Loucy (cell line): ENCODE results near the gene GPHN.
"Not testable (repeated sequence)": the region's sequence is repeated elsewhere in the genome, so short reads cannot be mapped to it uniquely, and the experiment has no call there.

Source experiments
- H2AFZ ChIP-seq: fragments of 200-600 bp; sonication (generic); 2 replicates; pipeline ENCODE4 v1.6.0; 2016; ENCODE audit warnings: antibody characterized with exemption, mild to moderate bottlenecking, low read length, moderate library complexity
- H3F3A ChIP-seq: fragments of 200-600 bp; 2 replicates; pipeline ENCODE4 v1.6.0; 2016; ENCODE audit warnings: antibody characterized with exemption, low read depth, mild to moderate bottlenecking
- H3K27me3 ChIP-seq: fragments of 200-600 bp; sonication (generic); 2 replicates; pipeline ENCODE4 v1.6.1; 2014; ENCODE audit warnings: low read length, mild to moderate bottlenecking; ENCODE audit not compliant: insufficient read depth, poor library complexity, severe bottlenecking
- H3K36me3 ChIP-seq: fragments of 200-600 bp; sonication (generic); 2 replicates; pipeline ENCODE4 v1.6.1; 2016; ENCODE audit warnings: low read length; ENCODE audit not compliant: insufficient read depth
- H3K4me1 ChIP-seq: fragments of 200-600 bp; sonication (generic); 2 replicates; pipeline ENCODE4 v1.5.1; 2014; ENCODE audit warnings: low read length, mild to moderate bottlenecking; ENCODE audit not compliant: insufficient read depth, poor library complexity, severe bottlenecking
- H3K4me2 ChIP-seq: fragments of 200-600 bp; sonication (generic); 2 replicates; pipeline ENCODE4 v1.6.0; 2014; ENCODE audit warnings: antibody characterized with exemption, low read length, low read depth, mild to moderate bottlenecking; ENCODE audit not compliant: poor library complexity, severe bottlenecking
- H3K4me3 ChIP-seq: fragments of 200-600 bp; sonication (generic); 2 replicates; pipeline ENCODE4 v1.5.1; 2014; ENCODE audit warnings: low read length, mild to moderate bottlenecking, mixed read lengths; ENCODE audit not compliant: poor library complexity, severe bottlenecking
- H3K79me2 ChIP-seq: fragments of 200-600 bp; sonication (generic); 2 replicates; pipeline ENCODE4 v1.6.1; 2014; ENCODE audit warnings: low read length; ENCODE audit not compliant: insufficient read depth
- H3K9ac ChIP-seq: fragments of 200-600 bp; sonication (generic); 2 replicates; pipeline ENCODE4 v1.6.0; 2014; ENCODE audit warnings: mild to moderate bottlenecking, low read depth, low read length, moderate library complexity; ENCODE audit not compliant: poor library complexity, severe bottlenecking
- H3K9me2 ChIP-seq: fragments of 200-600 bp; sonication (generic); replicated peaks from 2 replicates; pipeline ENCODE4 v1.6.1; 2016; ENCODE audit warnings: low read depth, low read length, mixed read lengths
- H3K9me3 ChIP-seq: fragments of 200-600 bp; sonication (generic); 2 replicates; pipeline ENCODE4 v1.6.1; 2014; ENCODE audit warnings: mild to moderate bottlenecking, antibody characterized with exemption, low read length, low read depth; ENCODE audit not compliant: insufficient read depth
- H4K20me1 ChIP-seq: fragments of 200-600 bp; sonication (generic); 2 replicates; pipeline ENCODE4 v1.6.0; 2014; ENCODE audit warnings: antibody characterized with exemption, low read length, mild to moderate bottlenecking; ENCODE audit not compliant: insufficient read depth, poor library complexity, severe bottlenecking
- CTCF ChIP-seq: fragments of 200-600 bp; sonication (generic); conservative IDR thresholded peaks from 2 replicates; pipeline ENCODE4 v1.5.1; 2014; ENCODE audit warnings: mild to moderate bottlenecking, antibody characterized with exemption, low read length
- EZH2phosphoT487 ChIP-seq: fragments of 200-600 bp; IDR thresholded peaks from 2 replicates; pipeline ENCODE4 v1.6.1; 2018; ENCODE audit warnings: antibody characterized with exemption, mild to moderate bottlenecking, moderate library complexity, borderline replicate concordance

The GPHN gene

GRCh38 chr14:66716227-66716626, 208.3 kb downstream of the GPHN start:
- Histone ChIP-seq H3K9me3 (no peaks in the 10 kb centered on the region), H3K27me3 (no peaks in the 10 kb centered on the region), H3K36me3 (no peaks in the 10 kb centered on the region), H2AFZ (no peak overlapping the region), H3F3A (no peaks in the 10 kb centered on the region), H3K9me2 (no peaks in the 10 kb centered on the region), H3K4me2 (no peak overlapping the region), H3K79me2 (peaks cover 4% of the 10 kb centered on the region; the same call in 1 of the 2 replicates), H4K20me1 (no peaks in the 10 kb centered on the region), H3K4me3 (no peak overlapping the region), H3K4me1 (peaks cover 17% of the 10 kb centered on the region), H3K9ac (no peak overlapping the region)
- TF ChIP-seq CTCF, result no peak

- Histone ChIP-seq H3K36me3 (no peaks in the 10 kb centered on the region), H3K4me2 (no peak overlapping the region), H3K4me3 (no peak overlapping the region), H3K79me2 (peaks cover 4% of the 10 kb centered on the region; the same call in 1 of the 2 replicates), H3K9ac (no peak overlapping the region), H3K27me3 (no peaks in the 10 kb centered on the region), H3K9me2 (no peaks in the 10 kb centered on the region), H3K4me1 (peaks cover 17% of the 10 kb centered on the region), H3F3A (no peaks in the 10 kb centered on the region), H2AFZ (no peak overlapping the region), H3K9me3 (no peaks in the 10 kb centered on the region), H4K20me1 (no peaks in the 10 kb centered on the region)
- TF ChIP-seq EZH2phosphoT487 (no peak), CTCF (no peak)
These were observed 209.7 kb downstream of the GPHN start for GRCh38 chr14:66717561-66718140.

- Histone ChIP-seq H3K36me3 (no peaks in the 10 kb centered on the region), H3K4me2 (no peak overlapping the region), H3K9me3 (peaks cover 8% of the 10 kb centered on the region; the same call in 1 of the 2 replicates), H3K4me3 (no peak overlapping the region), H2AFZ (no peak overlapping the region), H3K9ac (no peak overlapping the region), H3K27me3 (no peaks in the 10 kb centered on the region), H3K9me2 (no peaks in the 10 kb centered on the region), H3K79me2 (no peaks in the 10 kb centered on the region), H3K4me1 (no peaks in the 10 kb centered on the region), H4K20me1 (no peaks in the 10 kb centered on the region), H3F3A (no peaks in the 10 kb centered on the region)
- TF ChIP-seq EZH2phosphoT487 (no peak), CTCF (no peak)
These were observed 217.0 kb downstream of the GPHN start for GRCh38 chr14:66724996-66725395.

- not testable (repeated sequence) for H4K20me1 ChIP-seq, H3K79me2 ChIP-seq, H3K36me3 ChIP-seq, H2AFZ ChIP-seq, H3K4me2 ChIP-seq, H3K27me3 ChIP-seq, H3K4me3 ChIP-seq, H3F3A ChIP-seq, H3K4me1 ChIP-seq, H3K9ac ChIP-seq, H3K9me2 ChIP-seq
- peaks cover 14% of the 10 kb centered on the region; the same call in 1 of the 2 replicates for H3K9me3 ChIP-seq
These were observed 223.4 kb downstream of the GPHN start for GRCh38 chr14:66731298-66731697.
